ENCODE measurements around the gene HFM1. TPM values are rescaled to one million over a fixed set of nuclear protein-coding genes. Genes with fewer than 3 reads are reported as not detected.
"Not testable (repeated sequence)": the region's sequence is repeated elsewhere in the genome, so short reads cannot be mapped to it uniquely, and the experiment has no call there.

The HFM1 gene
- total RNA-seq, 1 donor, result 0.10 TPM

DNA sequence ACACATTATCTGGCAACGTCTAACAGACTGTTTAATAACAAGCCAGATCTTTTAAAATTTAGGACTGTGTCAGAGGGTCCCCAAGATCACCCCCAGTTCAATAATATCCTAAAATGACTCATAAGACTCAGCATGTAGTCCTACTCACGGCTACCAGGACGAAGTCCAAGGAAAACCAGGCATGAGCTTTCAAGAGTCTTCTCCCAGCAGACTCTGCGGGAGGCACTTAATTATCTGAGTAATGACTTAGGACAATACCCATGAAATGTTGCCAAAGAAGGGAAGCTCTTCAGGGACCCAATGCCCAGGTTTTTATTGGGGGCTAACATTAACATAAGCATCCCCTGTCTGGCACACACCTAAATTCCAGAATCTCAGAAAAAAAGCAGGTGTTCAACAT lies 7.0 kb downstream of the HFM1 start:
- no peaks in the 10 kb centered on the region for H3K9me3 ChIP-seq (ENCODE audit: low read depth, low read length)
- no peaks in the 10 kb centered on the region for H3K4me1 ChIP-seq (ENCODE audit: insufficient read depth, low read length)
- H3K4me3 ChIP-seq (ENCODE audit: low read length), result no peak overlapping the region

GRCh38 chr1:91393042-91393441 lies 11.6 kb downstream of the HFM1 start:
- no peaks in the 10 kb centered on the region for H3K9me3 ChIP-seq (ENCODE audit: low read depth, low read length)
- no peaks in the 10 kb centered on the region for H3K4me1 ChIP-seq (ENCODE audit: insufficient read depth, low read length)
- no peaks in the 10 kb centered on the region for H3K27me3 ChIP-seq (ENCODE audit: insufficient read depth, low read length)
- no peak overlapping the region for H3K4me3 ChIP-seq (ENCODE audit: low read length)

More for the DNA sequence above, 7.0 kb downstream of the HFM1 start:
- H3K27me3 ChIP-seq (ENCODE audit: insufficient read depth, low read length), result peaks cover 11% of the 10 kb centered on the region

DNA sequence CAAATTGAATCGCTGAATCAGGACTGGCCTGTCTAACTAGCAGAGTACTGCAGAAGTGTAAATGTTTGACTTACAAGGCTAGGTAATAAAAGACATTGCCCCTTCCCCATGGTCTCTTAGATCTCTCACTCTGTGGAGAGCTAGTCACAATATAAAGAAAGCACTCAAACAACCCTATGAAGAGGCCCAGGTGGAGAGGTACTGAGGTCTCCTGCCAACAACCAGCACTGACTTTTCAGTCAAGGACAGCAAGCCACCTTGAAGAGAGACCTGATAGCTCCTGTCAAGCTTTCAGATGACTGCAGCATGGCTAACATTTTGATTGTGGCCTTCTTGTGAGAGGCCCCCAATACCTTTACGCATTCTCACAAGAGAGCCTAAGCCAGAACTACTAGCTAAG lies 18.5 kb downstream of the HFM1 start:
- no peaks in the 10 kb centered on the region for H3K27me3 ChIP-seq (ENCODE audit: insufficient read depth, low read length)

DNA sequence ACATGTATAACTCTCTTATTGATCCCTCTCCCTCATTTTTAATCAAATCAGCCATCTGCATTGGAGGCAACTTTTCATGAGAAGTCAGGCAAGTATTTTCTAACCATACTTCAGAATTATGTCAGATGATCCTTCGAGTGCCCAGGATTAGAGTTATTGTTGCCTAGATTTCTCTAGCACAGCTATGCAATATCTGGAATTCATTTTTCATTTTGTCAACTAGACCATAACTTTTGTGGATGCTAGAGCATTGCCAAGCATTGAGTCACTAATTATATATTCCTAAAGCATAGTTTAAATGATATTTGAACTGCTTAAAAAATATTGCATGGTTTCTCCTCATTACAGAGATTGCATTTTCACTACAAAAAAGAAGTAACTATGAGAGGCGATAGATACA lies 21.2 kb downstream of the HFM1 start:
- Histone ChIP-seq H3K27me3 (ENCODE audit: insufficient read depth, low read length) (no peaks in the 10 kb centered on the region), H3K4me3 (ENCODE audit: low read length) (no peak overlapping the region), H3K4me1 (ENCODE audit: insufficient read depth, low read length) (no peaks in the 10 kb centered on the region), H3K9me3 (ENCODE audit: low read depth, low read length) (no peaks in the 10 kb centered on the region)

More for the DNA sequence above, 18.5 kb downstream of the HFM1 start:
- Histone ChIP-seq H3K4me1 (ENCODE audit: insufficient read depth, low read length) (no peaks in the 10 kb centered on the region), H3K4me3 (ENCODE audit: low read length) (no peak overlapping the region), H3K9me3 (ENCODE audit: low read depth, low read length) (no peaks in the 10 kb centered on the region)

GRCh38 chr1:91381844-91382243 lies 22.8 kb downstream of the HFM1 start:
- H3K9me3 ChIP-seq (ENCODE audit: low read depth, low read length), result no peaks in the 10 kb centered on the region
- no peaks in the 10 kb centered on the region for H3K27me3 ChIP-seq (ENCODE audit: insufficient read depth, low read length)
- no peaks in the 10 kb centered on the region for H3K4me1 ChIP-seq (ENCODE audit: insufficient read depth, low read length)
- H3K4me3 ChIP-seq (ENCODE audit: low read length), result no peak overlapping the region

DNA sequence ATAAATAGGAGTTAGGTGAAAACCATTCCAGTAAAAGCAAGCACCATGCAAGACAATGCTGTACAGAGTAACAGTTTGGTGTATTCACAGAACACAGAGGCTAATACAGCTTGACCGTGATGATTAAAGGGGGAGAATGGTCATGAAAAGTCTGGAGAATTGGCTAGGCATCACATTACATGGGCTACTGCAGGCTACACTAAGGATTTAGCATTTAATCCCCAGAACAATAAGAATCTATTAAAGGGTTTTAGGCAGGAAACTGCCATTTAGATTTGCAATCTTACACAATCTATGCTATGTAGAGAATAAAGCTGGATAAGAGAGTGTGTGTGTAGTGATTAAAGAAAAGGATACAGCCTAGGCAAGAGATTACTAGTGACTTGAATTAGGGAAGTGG lies 30.6 kb downstream of the HFM1 start:
- H3K27me3 ChIP-seq (ENCODE audit: insufficient read depth, low read length), result no peaks in the 10 kb centered on the region
- H3K9me3 ChIP-seq (ENCODE audit: low read depth, low read length), result no peaks in the 10 kb centered on the region
- H3K4me1 ChIP-seq (ENCODE audit: insufficient read depth, low read length), result no peaks in the 10 kb centered on the region
- H3K4me3 ChIP-seq (ENCODE audit: low read length), result no peak overlapping the region

DNA sequence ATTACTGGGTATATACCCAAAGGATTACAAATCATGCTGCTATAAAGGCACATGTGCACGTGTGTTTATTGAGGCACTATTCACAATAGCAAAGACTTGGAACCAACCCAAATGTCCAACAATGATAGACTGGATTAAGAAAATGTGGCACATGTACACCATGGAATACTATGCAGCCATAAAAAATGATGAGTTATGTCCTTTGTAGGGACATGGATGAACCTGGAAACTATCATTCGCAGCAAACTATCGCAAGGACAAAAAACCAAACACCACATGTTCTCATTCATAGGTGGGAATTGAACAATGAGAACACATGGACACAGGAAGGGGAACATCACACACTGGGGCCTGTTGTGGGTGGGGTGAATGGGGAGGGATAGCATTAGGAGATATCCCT lies 32.4 kb downstream of the HFM1 start:
- H3K9me3 ChIP-seq (ENCODE audit: low read depth, low read length); H3K27me3 ChIP-seq (ENCODE audit: insufficient read depth, low read length); H3K4me1 ChIP-seq (ENCODE audit: insufficient read depth, low read length); H3K4me3 ChIP-seq (ENCODE audit: low read length): not testable (repeated sequence)

GRCh38 chr1:91349524-91349923 lies 55.1 kb downstream of the HFM1 start:
- Histone ChIP-seq H3K4me1 (ENCODE audit: insufficient read depth, low read length) (no peaks in the 10 kb centered on the region), H3K4me3 (ENCODE audit: low read length) (no peak overlapping the region), H3K27me3 (ENCODE audit: insufficient read depth, low read length) (no peaks in the 10 kb centered on the region), H3K9me3 (ENCODE audit: low read depth, low read length) (peaks cover 17% of the 10 kb centered on the region)

- Histone ChIP-seq H3K9me3 (ENCODE audit: low read depth, low read length) (no peaks in the 10 kb centered on the region), H3K4me1 (ENCODE audit: insufficient read depth, low read length) (no peaks in the 10 kb centered on the region), H3K4me3 (ENCODE audit: low read length) (no peak overlapping the region), H3K27me3 (ENCODE audit: insufficient read depth, low read length) (no peaks in the 10 kb centered on the region)
Observed at GRCh38 chr1:91346824-91347223, 57.8 kb downstream of the HFM1 start.

DNA sequence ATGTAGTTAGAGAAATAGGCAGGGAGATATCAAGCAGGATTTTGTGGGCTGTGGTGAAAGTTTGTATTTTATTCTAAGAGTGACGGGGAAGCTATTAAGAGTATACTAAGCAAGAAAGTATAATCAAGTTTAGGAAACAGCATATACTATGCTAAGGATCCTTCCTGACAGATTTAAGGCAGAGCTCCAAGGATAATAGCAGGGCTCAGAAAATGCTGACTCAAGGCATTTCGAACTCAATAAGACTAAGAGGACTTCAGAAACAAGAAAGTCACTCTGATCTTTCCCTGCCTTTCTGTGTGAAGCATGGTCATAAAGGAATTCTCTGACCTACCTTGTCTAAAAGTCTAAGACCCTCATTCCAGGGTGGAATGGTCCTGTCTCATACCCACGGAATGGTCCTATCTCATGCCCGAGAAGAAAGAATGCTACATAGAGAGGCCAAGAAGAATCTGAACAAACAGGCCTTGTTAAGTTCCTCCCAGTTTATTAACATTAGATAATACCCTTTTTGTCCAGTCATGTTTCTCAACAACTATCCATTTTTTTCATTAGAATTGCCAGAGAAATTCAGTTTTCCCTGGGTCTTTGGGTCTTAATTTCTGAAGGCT lies 59.1 kb downstream of the HFM1 start:
- no peaks in the 10 kb centered on the region for H3K4me1 ChIP-seq (ENCODE audit: insufficient read depth, low read length)
- no peak overlapping the region for H3K4me3 ChIP-seq (ENCODE audit: low read length)
- no peaks in the 10 kb centered on the region for H3K9me3 ChIP-seq (ENCODE audit: low read depth, low read length)
- H3K27me3 ChIP-seq (ENCODE audit: insufficient read depth, low read length), result no peaks in the 10 kb centered on the region

- no peak overlapping the region for H3K4me3 ChIP-seq (ENCODE audit: low read length)
- no peaks in the 10 kb centered on the region for H3K27me3 ChIP-seq (ENCODE audit: insufficient read depth, low read length)
- H3K4me1 ChIP-seq (ENCODE audit: insufficient read depth, low read length), result no peaks in the 10 kb centered on the region
- H3K9me3 ChIP-seq (ENCODE audit: low read depth, low read length), result no peaks in the 10 kb centered on the region
Observed at GRCh38 chr1:91338501-91338900, 66.1 kb downstream of the HFM1 start.

GRCh38 chr1:91335603-91336002 lies 69.0 kb downstream of the HFM1 start:
- Histone ChIP-seq H3K4me1 (ENCODE audit: insufficient read depth, low read length) (no peaks in the 10 kb centered on the region), H3K27me3 (ENCODE audit: insufficient read depth, low read length) (no peaks in the 10 kb centered on the region), H3K9me3 (ENCODE audit: low read depth, low read length) (peaks cover 3% of the 10 kb centered on the region), H3K4me3 (ENCODE audit: low read length) (no peak overlapping the region)

GRCh38 chr1:91334856-91335255 lies 69.8 kb downstream of the HFM1 start:
- H3K27me3 ChIP-seq (ENCODE audit: insufficient read depth, low read length), result no peaks in the 10 kb centered on the region
- peaks cover 4% of the 10 kb centered on the region for H3K9me3 ChIP-seq (ENCODE audit: low read depth, low read length)
- H3K4me1 ChIP-seq (ENCODE audit: insufficient read depth, low read length), result no peaks in the 10 kb centered on the region
- H3K4me3 ChIP-seq (ENCODE audit: low read length), result no peak overlapping the region

- Histone ChIP-seq H3K4me1 (ENCODE audit: insufficient read depth, low read length) (no peaks in the 10 kb centered on the region), H3K4me3 (ENCODE audit: low read length) (no peak overlapping the region), H3K27me3 (ENCODE audit: insufficient read depth, low read length) (peaks cover 4% of the 10 kb centered on the region), H3K9me3 (ENCODE audit: low read depth, low read length) (no peaks in the 10 kb centered on the region)
Observed at GRCh38 chr1:91325456-91325855, 79.2 kb downstream of the HFM1 start.

DNA sequence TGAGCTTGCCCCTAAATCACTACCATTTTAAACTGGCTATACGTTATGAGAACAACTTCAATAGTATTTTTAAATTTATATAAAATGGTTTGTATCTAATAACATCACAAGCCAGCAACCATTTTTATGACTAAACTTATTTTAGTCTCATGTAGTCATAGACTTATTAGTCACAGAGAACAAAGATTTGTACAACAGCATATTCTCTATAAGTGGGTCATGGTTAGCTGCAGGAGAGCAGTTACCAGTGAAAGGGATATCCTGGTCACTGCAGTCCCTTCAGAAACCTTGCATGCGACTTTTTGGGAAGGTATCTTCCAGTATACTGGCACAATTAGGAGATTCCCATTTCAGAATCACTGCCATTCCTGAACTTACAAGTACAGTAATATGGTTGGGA lies 90.0 kb downstream of the HFM1 start:
- Histone ChIP-seq H3K9me3 (ENCODE audit: low read depth, low read length) (no peaks in the 10 kb centered on the region), H3K4me1 (ENCODE audit: insufficient read depth, low read length) (no peaks in the 10 kb centered on the region), H3K27me3 (ENCODE audit: insufficient read depth, low read length) (no peaks in the 10 kb centered on the region)

GRCh38 chr1:91311672-91312071 lies 93.0 kb downstream of the HFM1 start:
- Histone ChIP-seq H3K27me3 (ENCODE audit: insufficient read depth, low read length) (no peaks in the 10 kb centered on the region), H3K9me3 (ENCODE audit: low read depth, low read length) (no peaks in the 10 kb centered on the region), H3K4me1 (ENCODE audit: insufficient read depth, low read length) (no peaks in the 10 kb centered on the region), H3K4me3 (ENCODE audit: low read length) (no peak overlapping the region)

More for the DNA sequence above, 90.0 kb downstream of the HFM1 start:
- no peak overlapping the region for H3K4me3 ChIP-seq (ENCODE audit: low read length)

Measured in mononuclear cell (primary cell).